MM.1S (cell line): ENCODE data around the gene SEC23A.

ENCODE experiments used
- EZH2 ChIP-seq: fragments of 300-600 bp; sonication (generic); optimal IDR thresholded peaks from 2 replicates; pipeline ENCODE3; 2017; ENCODE audit warnings: low read depth, mild to moderate bottlenecking, antibody characterized with exemption, low read length, mixed read lengths
- EZH2phosphoT487 ChIP-seq: fragments of 300-600 bp; sonication (generic); IDR thresholded peaks from 2 replicates; pipeline ENCODE4 v1.6.1; 2018; ENCODE audit warnings: antibody characterized with exemption, low read length
- TF ChIP-seq, protein P1 (sequence below): fragments of 300-600 bp; sonication (generic); IDR thresholded peaks from 2 replicates; pipeline ENCODE4 v1.5.1; 2016; ENCODE audit warnings: antibody characterized with exemption, low read length, mixed read lengths

DNA sequence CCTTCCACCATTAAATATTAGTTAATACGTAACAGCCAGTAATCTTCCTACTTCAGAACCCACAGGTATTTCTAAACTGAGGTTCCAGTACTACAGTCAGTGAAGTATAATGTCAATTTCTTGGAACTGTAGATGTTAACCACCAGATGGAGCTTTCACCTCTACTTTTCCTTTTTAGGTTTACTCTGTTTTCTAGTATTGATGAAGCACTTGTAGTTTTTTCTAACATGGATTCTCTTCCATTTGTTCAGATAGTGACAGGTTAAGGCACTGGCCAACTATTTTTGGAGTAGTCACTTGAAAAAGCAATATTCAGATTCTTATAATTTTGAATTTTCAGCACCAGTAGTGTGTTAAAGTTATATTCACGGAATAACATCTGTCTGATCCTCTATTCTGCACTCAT is 4.6 kb upstream of the SEC23A start:
- TF ChIP-seq, protein P1, sequence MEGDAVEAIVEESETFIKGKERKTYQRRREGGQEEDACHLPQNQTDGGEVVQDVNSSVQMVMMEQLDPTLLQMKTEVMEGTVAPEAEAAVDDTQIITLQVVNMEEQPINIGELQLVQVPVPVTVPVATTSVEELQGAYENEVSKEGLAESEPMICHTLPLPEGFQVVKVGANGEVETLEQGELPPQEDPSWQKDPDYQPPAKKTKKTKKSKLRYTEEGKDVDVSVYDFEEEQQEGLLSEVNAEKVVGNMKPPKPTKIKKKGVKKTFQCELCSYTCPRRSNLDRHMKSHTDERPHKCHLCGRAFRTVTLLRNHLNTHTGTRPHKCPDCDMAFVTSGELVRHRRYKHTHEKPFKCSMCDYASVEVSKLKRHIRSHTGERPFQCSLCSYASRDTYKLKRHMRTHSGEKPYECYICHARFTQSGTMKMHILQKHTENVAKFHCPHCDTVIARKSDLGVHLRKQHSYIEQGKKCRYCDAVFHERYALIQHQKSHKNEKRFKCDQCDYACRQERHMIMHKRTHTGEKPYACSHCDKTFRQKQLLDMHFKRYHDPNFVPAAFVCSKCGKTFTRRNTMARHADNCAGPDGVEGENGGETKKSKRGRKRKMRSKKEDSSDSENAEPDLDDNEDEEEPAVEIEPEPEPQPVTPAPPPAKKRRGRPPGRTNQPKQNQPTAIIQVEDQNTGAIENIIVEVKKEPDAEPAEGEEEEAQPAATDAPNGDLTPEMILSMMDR: peak; percentile 33
- TF ChIP-seq EZH2 (no peak), EZH2phosphoT487 (no peak)
